ENCODE measurements around the gene CACNA1B. TPM values are rescaled to one million over a fixed set of nuclear protein-coding genes. Genes with fewer than 3 reads are reported as not detected.

The CACNA1B gene
- total and polyA plus RNA-seq, 2 donors (not counting 1 experiment from before 2014, with no cell fraction given), result 0.15 TPM; not detected in 1

- Mint-ChIP-seq H3K9me3 (ENCODE audit: insufficient read depth) (peaks cover 6% of the 10 kb centered on the region), H3K27me3 (peaks cover 37% of the 10 kb centered on the region), H3K27ac (no peak overlapping the region), H3K4me3 (no peak overlapping the region), H3K4me1 (peaks cover 3% of the 10 kb centered on the region)
- H3K4me2 ChIP-seq (replicated peaks; ENCODE audit: low read depth, low read length, poor library complexity, severe bottlenecking), result no peak overlapping the region
- no peak overlapping the region for H3K27ac ChIP-seq (ENCODE audit: low read length in 2 of 2)
- CTCF ChIA-PET, result no interaction called here
- no peaks in the 10 kb centered on the region for H3K36me3 ChIP-seq (replicated peaks in 1 of 2; ENCODE audit: control extremely low read depth in 1 of 2, control insufficient read depth in 1 of 2, extremely low read depth in 1 of 2, insufficient read depth in 2 of 2, low read length in 1 of 2)
- ATAC-seq (ENCODE audit: low read depth), result no peak
- no peaks in the 10 kb centered on the region for H3K79me2 ChIP-seq (ENCODE audit: control insufficient read depth, insufficient read depth, low read length)
- H3K9me3 ChIP-seq (ENCODE audit: control extremely low read depth in 1 of 3, control insufficient read depth in 2 of 3, insufficient read depth in 1 of 3, low read length in 2 of 3), result peaks cover 0 to 19% (median 0%) of the 10 kb centered on the region in 3 donors
- POLR2A ChIA-PET, result no interaction called here
- H3K9ac ChIP-seq (ENCODE audit: low read length), result no peak overlapping the region
- no peaks in the 10 kb centered on the region for H3K4me1 ChIP-seq (ENCODE audit: control insufficient read depth in 2 of 2, insufficient read depth in 2 of 2, low read length in 2 of 2)
- H2AFZ ChIP-seq (ENCODE audit: insufficient read depth, low read depth, low read length, poor library complexity, severe bottlenecking), result no peak overlapping the region
- no peaks in the 10 kb centered on the region for H4K20me1 ChIP-seq (ENCODE audit: control insufficient read depth, insufficient read depth, low read length, poor library complexity, severe bottlenecking)
- H3K4me3 ChIP-seq (ENCODE audit: control extremely low read depth in 1 of 5, extremely low read depth in 1 of 5, insufficient read depth in 1 of 5, low read depth in 2 of 5, low read length in 4 of 5), result no peak overlapping the region
- H3K27me3 ChIP-seq (replicated peaks in 1 of 4; ENCODE audit: control extremely low read depth in 1 of 4, control insufficient read depth in 3 of 4, insufficient read depth in 4 of 4, low read length in 3 of 4), result peaks cover 0 to 19% (median 2%) of the 10 kb centered on the region in 4 experiments
- no peak for DNase-seq
- TF ChIP-seq, protein P1, sequence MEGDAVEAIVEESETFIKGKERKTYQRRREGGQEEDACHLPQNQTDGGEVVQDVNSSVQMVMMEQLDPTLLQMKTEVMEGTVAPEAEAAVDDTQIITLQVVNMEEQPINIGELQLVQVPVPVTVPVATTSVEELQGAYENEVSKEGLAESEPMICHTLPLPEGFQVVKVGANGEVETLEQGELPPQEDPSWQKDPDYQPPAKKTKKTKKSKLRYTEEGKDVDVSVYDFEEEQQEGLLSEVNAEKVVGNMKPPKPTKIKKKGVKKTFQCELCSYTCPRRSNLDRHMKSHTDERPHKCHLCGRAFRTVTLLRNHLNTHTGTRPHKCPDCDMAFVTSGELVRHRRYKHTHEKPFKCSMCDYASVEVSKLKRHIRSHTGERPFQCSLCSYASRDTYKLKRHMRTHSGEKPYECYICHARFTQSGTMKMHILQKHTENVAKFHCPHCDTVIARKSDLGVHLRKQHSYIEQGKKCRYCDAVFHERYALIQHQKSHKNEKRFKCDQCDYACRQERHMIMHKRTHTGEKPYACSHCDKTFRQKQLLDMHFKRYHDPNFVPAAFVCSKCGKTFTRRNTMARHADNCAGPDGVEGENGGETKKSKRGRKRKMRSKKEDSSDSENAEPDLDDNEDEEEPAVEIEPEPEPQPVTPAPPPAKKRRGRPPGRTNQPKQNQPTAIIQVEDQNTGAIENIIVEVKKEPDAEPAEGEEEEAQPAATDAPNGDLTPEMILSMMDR (IDR thresholded peaks at IDR 0.05), result no peak
- no peak for TF ChIP-seq EZH2 (IDR thresholded peaks at IDR 0.05; ENCODE audit: borderline replicate concordance, insufficient read depth, low read depth, low read length, poor library complexity, severe bottlenecking)
- WGBS (ENCODE audit: insufficient coverage), result 67% methylated on average over 2 of the region's 3 CpGs
- intact Hi-C loops (cut with micrococcal nuclease), result no loop called here
Measured at GRCh38 chr9:137870432-137870831, 7.2 kb upstream of the CACNA1B start.

DNA sequence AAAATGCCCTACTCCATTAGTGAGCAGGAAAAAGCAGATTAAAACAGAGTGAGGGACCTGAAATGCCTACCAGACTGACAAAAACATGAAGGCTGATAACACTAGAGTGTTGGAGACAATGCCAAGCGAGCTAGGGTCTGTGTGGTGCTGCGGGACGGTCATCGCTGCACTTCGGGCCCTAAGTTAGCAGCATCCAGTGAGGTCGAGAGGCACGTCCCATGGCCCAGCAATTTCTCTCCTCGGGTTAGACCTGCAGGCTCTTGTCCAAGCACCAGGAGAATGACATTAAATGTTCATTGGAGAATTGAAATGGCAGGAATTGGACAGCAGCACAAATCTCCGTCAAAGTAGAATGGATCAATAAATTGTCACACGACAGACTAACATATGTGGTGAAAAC lies 5.3 kb upstream of the CACNA1B start:
- Mint-ChIP-seq H3K4me1 (peaks cover 3% of the 10 kb centered on the region), H3K4me3 (no peak overlapping the region), H3K27ac (no peak overlapping the region), H3K9me3 (ENCODE audit: insufficient read depth) (peaks cover 6% of the 10 kb centered on the region), H3K27me3 (peaks cover 41% of the 10 kb centered on the region)
- TF ChIP-seq, protein P1 (IDR thresholded peaks at IDR 0.05), result no peak
- TF ChIP-seq EZH2 (IDR thresholded peaks at IDR 0.05; ENCODE audit: borderline replicate concordance, insufficient read depth, low read depth, low read length, poor library complexity, severe bottlenecking), result no peak
- DNase-seq (no peak), ATAC-seq (ENCODE audit: low read depth) (no peak)
- peaks cover 0 to 26% (median 4%) of the 10 kb centered on the region in 4 experiments for H3K27me3 ChIP-seq (replicated peaks in 1 of 4; ENCODE audit: control extremely low read depth in 1 of 4, control insufficient read depth in 3 of 4, insufficient read depth in 4 of 4, low read length in 3 of 4)
- no peak overlapping the region for H3K27ac ChIP-seq (ENCODE audit: low read length in 2 of 2)
- H2AFZ ChIP-seq (ENCODE audit: insufficient read depth, low read depth, low read length, poor library complexity, severe bottlenecking), result no peak overlapping the region
- POLR2A ChIA-PET, result no interaction called here
- intact Hi-C loops (cut with micrococcal nuclease), result no loop called here
- H3K4me1 ChIP-seq (ENCODE audit: control insufficient read depth in 2 of 2, insufficient read depth in 2 of 2, low read length in 2 of 2), result no peaks in the 10 kb centered on the region
- CTCF ChIA-PET, result no interaction called here
- H3K4me3 ChIP-seq (ENCODE audit: control extremely low read depth in 1 of 5, extremely low read depth in 1 of 5, insufficient read depth in 1 of 5, low read depth in 2 of 5, low read length in 4 of 5), result no peak overlapping the region
- 81% methylated on average over 8 of the region's 10 CpGs for WGBS (ENCODE audit: insufficient coverage)
- H3K9me3 ChIP-seq (ENCODE audit: control extremely low read depth in 1 of 3, control insufficient read depth in 2 of 3, insufficient read depth in 1 of 3, low read length in 2 of 3), result peaks cover 0 to 33% (median 0%) of the 10 kb centered on the region in 3 donors
- H3K36me3 ChIP-seq (replicated peaks in 1 of 2; ENCODE audit: control extremely low read depth in 1 of 2, control insufficient read depth in 1 of 2, extremely low read depth in 1 of 2, insufficient read depth in 2 of 2, low read length in 1 of 2), result no peaks in the 10 kb centered on the region
- H3K9ac ChIP-seq (ENCODE audit: low read length), result no peak overlapping the region
- no peaks in the 10 kb centered on the region for H4K20me1 ChIP-seq (ENCODE audit: control insufficient read depth, insufficient read depth, low read length, poor library complexity, severe bottlenecking)
- H3K79me2 ChIP-seq (ENCODE audit: control insufficient read depth, insufficient read depth, low read length), result no peaks in the 10 kb centered on the region
- no peak overlapping the region for H3K4me2 ChIP-seq (replicated peaks; ENCODE audit: low read depth, low read length, poor library complexity, severe bottlenecking)
